GM12891 (cell line): ENCODE results near the gene GAB1.

Source experiments
- POLR2A ChIP-seq: IDR thresholded peaks from 2 replicates; pipeline ENCODE4 v1.6.1; 2011; ENCODE audit warnings: low read depth, low read length, control low read depth
- POLR2AphosphoS5 ChIP-seq: IDR thresholded peaks from 2 replicates; pipeline ENCODE4 v1.6.1; 2011; ENCODE audit warnings: low read depth, low read length, control low read depth
- SPI1 ChIP-seq: IDR thresholded peaks from 2 replicates; pipeline ENCODE4 v1.6.1; 2011; ENCODE audit warnings: low read depth, low read length, control low read depth
- TAF1 ChIP-seq: IDR thresholded peaks from 2 replicates; pipeline ENCODE4 v1.6.1; 2011; ENCODE audit warnings: low read depth, low read length, control low read depth

- no peak for TF ChIP-seq POLR2A
- TF ChIP-seq TAF1 = no peak
- no peak for TF ChIP-seq POLR2AphosphoS5
- TF ChIP-seq SPI1 = no peak
These were observed 45.9 kb downstream of the GAB1 start for GRCh38 chr4:143382596-143382995.
